Left lobe of liver (tissue), 2 donors: ENCODE data around the gene RBFOX2. TPM values are rescaled to one million over a fixed set of nuclear protein-coding genes. Genes with fewer than 3 reads are reported as not detected.
A peak's percentile ranks its signal among the peaks of the same experiment; 100 is the strongest.

Source experiments
- ATAC-seq: fragments of 200-7000 bp; cut with Tn5 transposase; one replicate; pipeline ENCODE4 v1.9.1; 2020; ENCODE audit warnings: mild to moderate bottlenecking, moderate library complexity
- DNase-seq: peaks from one replicate; pipeline ENCODE4 v3.0.0-alpha.2; 2020; ENCODE audit warnings: low spot score
- total RNA-seq: library from RNA; stranded (reverse); gene quantifications from one replicate; pipeline ENCODE4 v1.2.1, GENCODE V29; 2021
- donor health status: DM: no; HTN: no; CAD: no; lungs with moderate emphysema.
- donor health status: DM: no; HTN: yes; CAD: no.

Gene RBFOX2
- total RNA-seq, 1 donor from 2014 or later: 25.5 TPM

DNA sequence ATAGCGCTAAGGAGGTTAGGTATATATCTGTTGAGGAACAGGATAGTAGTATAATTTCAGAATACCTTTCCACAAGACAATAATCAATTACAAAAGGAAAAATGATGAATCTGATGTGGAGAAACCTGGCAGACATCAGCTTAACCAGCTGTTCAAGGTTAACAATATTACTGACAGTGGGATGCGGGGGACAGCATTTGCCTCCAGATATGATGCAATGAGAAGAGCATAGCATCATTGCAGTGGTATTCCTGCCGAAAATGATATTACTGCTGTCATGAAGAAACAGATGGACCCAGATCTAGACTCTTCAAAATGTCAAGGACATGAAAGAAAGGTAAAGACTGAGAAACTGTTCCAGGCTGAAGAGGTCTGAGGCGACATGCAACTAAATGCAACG, 49.7 kb downstream of the RBFOX2 start:
- no peak for ATAC-seq

DNA sequence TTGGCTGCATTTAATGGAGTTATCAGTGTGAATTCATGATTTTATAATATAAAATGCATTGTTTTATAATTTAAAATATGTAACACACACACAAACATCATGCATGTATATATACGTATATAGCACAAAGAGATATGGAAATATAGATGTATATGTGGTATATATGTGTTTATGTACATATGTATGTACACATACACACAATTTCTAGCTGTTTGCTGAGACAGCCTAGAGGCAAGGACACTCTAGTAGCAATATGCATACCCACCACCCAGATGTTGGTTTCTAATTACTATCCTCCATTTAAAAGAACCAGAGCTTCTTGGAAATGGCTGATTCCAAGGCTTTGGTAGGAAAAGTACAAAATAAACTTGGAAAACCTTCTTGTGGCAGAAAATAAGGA, 50.4 kb downstream of the RBFOX2 start:
- DNase-seq (no peak), ATAC-seq (no peak)

More for the DNA sequence above, 49.7 kb downstream of the RBFOX2 start:
- no peak for DNase-seq

DNA sequence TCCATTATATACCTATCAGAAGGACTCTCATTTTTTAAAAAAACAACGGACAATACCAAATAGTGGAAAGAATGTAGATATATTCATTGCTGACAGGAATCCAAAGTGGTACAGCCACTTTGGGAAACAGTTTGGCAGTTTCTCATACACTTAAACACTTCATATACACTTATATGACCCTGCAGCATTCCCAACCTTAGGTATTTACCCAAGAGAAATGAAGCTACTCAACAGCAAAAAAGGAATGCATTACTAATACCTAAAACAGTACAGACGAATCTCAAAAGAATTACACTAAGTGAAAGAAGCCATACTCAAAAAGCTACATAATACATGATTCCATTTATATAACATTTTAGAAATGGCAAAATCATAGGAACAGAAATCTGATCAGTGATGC, 51.5 kb downstream of the RBFOX2 start:
- ATAC-seq: no peak

DNA sequence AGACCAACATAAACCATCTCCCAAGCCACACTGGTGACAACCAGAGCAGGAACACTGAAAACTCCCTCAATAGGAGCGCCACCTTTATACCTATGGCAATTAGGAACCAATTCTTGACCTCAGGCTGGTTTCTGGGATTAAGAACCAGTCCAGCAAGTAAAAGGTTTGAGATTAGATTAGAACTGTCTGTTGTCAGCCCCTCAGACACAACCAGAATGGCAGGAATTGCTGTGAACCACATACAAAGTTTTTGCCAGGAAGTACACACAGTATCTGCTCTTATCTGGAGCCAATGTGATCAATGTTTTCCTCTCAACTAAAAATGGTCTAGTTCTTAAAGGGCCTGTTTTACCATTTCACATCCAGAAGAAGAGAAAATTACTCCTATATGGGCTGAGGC, 55.2 kb downstream of the RBFOX2 start:
- peak; percentile 9 for ATAC-seq
- DNase-seq: no peak

More for the DNA sequence above, 51.5 kb downstream of the RBFOX2 start:
- DNase-seq: no peak

DNA sequence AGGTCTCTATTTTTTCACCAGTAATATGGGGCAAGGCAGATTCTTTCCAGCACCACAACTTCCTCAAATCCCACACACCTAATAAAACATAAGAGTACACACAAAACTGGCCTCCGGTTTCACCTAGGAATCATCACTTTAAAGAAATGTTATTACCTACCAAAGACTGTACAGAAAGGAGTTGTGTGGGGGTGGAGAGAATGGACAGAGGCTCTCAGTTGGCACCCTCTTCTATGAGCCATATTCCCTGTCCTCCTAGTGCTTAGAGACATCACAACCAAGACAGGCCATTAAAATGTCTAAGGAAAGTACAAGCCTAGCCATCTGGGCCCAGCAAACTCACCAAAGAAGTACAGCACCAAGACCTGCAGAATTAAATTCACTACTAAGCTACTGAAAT, 56.1 kb downstream of the RBFOX2 start:
- ATAC-seq (no peak), DNase-seq (no peak)

DNA sequence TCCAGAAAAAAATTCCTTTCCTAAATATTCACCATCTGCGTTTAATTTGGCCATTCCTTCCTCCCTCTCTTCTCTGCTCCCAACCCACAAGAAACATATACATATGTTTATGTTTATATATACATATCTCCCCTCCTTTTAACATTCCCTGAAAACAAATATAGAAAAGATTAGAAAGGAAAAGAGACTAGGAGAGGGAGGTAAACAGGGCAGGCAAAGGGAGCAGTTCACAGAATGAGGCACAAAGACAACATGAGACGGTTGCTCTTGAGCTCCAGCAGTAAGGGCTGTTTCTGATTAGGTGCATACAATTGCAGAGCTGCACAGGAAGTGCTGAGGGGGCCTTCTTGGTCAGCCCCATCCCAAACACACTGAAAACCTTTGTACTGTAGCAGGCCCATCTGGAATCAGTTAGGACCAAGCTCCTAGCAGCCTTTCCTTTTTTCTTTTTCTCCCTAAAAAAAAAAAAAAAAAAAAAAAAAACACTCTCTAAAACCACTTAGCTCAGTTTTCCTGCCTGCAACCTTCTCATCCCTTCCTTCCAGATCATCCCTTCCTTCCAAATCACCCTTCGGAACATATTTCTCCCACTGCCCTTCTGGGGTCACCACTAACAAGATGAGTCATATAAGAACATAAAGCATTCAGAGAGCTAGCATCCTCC, 57.0 kb downstream of the RBFOX2 start:
- ATAC-seq: peak; percentile 6
- DNase-seq: no peak

DNA sequence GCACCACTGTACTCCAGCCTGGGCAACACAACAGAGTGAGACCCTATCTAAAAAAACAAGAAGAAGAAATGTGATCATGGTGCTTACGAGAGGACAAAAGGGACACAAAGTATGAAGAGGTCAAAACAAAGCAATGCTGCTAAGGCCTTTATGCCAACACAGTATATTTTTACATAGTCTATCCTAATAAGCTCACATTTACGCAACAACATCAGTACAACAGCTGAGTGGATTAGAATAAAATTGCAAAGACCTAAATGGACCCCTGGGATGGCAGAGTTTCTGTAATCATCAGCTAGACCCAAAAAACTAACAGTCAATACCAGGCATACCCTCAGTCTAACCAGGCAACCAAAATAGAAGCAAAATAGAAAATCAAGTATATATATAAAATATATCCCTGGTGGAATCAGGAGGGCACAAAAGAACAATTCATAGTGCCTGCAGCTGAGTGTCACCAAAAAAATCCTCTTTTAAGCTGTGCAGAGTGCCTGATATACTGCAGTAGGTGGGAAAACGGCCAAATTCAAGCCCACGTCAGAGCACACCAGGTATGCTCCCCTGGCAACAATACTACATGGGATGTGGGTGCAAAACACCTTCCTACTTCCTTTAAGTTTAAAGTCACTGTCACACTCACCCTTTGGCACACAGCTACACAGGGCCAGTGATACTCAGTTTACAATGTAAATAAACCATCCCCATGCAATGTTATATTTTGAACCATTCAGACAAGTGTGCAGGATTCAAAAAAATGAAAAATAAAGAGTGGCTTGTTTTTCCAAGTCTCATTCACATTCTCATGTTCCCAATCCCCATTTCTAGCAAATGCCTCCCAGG, 57.8 kb downstream of the RBFOX2 start:
- no peak for DNase-seq
- ATAC-seq: no peak

DNA sequence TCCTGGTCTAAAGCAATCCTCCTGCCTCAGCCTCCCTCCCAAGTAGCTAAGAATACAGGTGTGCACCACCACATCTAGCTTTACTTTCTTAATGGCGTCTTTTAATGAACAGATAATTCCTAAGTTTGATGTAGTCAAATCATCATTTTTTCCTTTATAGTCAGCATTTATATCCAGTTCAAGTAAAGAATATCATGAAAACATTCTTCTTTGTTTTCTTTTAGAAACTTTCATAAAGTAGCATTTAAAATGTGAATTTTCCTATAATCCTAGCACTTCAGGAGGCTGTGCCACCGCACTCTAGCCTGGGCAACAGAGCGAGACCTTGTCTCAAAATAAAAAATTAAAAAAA, 61.6 kb downstream of the RBFOX2 start:
- ATAC-seq (no peak), DNase-seq (no peak)

DNA sequence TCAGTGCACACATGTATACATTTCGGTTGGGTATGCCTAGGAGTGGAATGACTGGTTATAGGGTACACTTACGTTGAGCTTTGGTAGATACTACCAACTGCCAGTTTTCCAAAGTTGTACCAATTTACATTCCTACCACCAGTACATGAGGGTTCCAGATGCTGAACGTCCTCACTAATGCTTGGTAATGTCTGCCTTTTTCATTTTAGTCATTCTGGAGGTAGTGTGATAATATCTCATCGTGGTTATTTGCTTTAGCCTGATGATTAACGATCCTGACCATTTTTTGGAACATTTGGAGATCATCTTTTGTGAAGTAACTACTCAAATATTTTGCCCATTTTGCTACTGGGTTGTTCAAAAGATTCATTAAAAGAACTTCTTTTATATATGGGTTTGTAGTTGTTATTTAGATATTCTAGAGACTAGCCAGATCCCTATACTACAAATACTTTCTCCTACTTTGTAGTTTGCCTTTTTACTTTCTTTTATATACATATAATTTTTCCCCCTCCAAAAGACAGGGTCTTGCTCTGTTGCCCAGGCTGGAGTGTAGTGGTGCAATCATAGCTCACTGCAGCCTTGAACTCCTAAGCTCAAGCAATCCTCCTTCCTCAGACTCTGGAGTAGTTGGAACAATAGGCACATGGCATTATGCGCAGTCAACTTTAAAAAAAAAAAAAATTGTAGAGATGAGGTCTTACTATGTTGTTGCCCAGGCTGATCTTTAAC, 62.1 kb downstream of the RBFOX2 start:
- no peak for ATAC-seq
- DNase-seq: no peak

DNA sequence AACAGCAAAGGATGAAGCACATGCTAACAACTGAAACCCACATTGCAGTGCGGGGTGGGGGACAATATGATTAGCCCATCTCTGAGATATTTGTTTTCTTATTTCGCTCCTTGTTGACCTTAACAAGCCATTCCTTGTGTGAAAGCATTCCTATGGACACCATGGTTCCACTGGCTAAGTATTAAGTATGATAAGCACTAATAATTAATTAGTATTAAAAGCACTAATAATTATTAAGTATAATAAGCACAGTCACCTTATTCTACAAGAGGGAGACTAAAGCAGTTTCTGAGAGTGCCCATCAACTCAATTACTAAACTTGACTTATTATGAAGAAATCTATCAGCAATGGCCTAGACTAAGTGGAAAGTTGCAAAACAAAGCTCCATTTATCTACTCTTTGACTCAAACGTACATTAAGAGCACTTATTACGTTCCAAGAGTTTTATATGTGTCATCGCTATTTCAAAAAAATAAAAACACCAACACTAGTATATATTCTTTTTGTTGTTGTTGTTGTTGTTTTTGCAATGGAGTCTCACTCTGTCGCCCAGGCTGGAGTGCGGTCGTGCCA, 65.3 kb downstream of the RBFOX2 start:
- ATAC-seq (no peak), DNase-seq (no peak)

DNA sequence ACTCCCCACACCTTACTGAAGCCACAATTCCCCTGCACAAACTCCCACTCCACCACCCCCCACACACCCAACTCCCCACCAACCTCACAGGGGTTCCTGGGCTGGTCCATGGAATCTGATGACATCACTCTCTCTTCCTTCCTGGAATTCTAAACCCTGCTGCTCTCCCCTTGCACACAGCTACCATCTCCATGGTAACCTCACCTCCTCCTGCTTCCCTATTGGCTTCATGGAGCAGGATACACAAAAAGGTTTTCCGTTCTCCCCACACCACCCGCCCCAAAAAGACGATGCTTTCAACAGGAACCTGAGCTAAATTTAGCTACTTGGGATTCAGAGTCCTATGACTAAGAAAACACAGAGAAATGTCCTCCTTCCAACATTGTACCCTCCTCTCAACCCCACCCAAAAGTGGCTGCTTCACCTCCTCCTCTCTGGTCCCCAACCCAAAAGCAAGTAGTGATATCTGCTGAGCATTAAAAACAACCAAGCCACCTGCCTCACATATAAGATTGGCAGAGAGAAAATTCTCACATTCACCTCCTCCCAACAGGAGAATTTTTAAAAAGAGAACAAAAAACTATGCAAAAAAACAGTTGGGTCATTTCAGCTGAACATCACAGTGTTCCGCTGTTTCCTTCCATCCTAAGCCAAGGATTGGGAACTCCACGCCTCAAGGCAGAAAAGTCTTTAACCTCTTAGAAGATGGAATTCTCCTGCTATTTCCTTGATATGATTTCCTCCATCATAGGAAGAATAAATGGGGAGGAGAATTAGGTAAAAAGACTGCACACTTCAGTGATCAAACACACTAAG, 66.9 kb downstream of the RBFOX2 start:
- DNase-seq (no peak), ATAC-seq (peak; percentile 56)

DNA sequence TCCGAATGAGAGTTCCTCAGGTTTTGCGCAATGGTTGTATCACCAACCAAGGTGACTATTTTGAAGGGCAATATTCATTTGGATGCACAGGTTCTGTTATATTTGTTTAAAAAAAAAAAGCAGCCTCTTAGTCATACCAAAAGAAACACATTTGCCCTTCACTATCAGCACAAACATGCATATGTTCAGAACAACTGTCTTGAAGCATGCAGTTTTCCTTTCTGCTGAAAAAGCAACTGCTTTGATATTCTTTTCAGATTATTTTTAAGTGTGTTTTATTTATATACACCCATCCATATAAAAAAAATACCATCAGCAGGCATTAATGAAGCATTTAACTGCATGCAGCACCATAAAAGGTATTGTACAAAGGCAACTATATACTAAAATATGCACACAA, 67.8 kb downstream of the RBFOX2 start:
- no peak for ATAC-seq
- DNase-seq: no peak

DNA sequence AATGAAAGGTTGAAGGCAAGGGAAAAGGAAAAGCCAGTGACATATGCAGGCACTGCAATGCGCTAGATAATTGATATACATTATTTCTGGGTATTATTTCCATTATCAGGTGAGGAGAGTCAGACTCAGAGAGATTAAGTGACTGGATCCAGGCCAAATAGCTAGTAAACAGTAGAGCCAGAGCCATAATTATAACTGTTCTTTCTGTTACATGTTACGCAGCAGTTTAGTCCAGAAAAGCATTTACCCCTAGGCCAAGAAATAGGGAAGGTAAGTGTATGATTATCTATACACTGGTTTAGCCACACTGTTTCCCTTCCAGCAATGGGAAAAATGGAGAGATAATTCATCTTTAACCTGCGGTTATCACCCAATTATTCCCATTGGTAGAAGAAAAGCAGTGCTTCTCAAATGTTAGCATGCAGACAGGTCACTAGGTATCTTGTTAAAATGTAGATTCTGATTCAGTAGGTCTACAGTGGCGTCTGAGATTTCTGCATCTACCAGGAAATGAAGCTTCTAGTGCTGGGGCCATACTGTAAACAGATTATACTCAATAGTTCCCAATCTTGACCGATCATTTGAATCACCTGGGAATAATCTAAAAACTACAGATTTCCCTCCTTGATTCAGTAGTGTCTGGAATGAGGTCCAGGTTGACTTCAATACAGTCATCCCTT, 69.4 kb downstream of the RBFOX2 start:
- DNase-seq (no peak), ATAC-seq (no peak)

DNA sequence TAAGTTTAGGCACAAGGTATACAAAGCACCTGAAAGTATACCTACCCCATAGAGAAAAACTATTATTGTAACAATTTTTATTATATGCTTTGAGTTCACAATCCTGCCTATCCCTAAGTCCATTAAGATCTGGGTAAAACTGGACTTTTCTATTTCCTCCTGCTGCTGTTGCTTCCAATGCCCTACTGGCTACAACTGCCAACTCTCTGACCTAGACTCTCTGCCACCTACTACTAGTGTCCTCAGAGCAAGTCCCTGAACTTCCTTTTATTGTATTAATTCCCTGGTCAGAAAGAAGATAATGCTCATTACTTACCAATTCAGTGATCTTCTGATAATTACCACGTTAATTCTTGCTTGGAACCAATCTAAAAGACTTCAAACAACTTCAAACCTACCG, 70.3 kb downstream of the RBFOX2 start:
- peak; percentile 74 for ATAC-seq

DNA sequence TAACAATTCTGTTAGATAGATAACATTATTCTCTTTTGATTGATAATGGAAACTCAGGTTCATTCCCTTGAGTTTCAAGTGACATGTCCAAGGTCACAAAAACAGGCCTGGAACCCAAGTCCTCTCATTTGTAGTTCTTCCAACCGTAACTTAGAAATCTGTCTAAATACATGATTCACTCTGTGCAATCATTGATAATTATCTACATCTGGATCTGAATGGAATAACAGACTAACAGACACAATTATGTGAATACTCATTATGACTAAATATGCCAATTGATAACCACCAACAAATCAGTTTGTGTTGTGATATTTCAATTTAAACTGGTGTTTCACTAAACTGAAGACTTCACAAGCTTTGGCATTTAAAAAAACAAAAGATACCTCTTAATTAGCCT, 71.0 kb downstream of the RBFOX2 start:
- no peak for ATAC-seq
- no peak for DNase-seq

More for the DNA sequence above, 70.3 kb downstream of the RBFOX2 start:
- no peak for DNase-seq

DNA sequence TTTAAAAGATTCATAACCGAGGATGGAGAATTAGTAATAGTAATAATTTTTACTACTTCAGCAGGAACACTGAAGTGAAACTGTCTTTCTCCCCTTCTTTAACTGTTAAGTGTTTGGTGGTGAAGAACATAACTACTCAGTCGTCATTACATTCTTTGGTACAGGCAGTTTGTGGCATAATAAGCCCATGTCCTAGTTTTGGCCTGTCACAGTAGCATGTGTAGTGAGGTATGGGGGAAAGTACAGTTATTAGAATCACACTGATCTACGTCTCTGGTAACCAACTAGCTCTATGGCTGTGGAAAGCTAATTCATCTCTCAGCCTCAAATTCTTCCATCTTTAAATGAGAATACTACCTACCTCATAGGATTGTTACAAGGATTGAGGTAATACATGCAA, 71.8 kb downstream of the RBFOX2 start:
- no peak for ATAC-seq
- DNase-seq: no peak

DNA sequence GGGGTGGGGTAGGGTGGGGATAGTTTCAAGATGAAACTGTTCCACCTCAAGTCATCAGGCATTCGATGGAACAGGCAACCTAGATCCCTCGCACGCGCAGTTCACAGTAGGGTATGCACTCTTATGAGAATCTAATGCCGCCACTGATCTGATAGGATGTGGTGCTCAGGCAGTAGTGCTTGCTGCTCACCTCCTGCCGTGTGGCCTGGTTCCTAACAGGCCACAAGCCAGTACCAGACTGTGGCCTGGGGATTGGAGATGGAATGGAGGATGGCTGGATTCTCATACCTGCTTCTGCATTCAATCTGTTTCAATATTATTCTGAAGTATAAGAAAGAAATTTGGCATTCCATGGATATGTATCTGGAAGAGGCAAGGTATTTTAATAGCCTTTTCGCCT, 73.1 kb downstream of the RBFOX2 start:
- ATAC-seq (no peak), DNase-seq (no peak)

DNA sequence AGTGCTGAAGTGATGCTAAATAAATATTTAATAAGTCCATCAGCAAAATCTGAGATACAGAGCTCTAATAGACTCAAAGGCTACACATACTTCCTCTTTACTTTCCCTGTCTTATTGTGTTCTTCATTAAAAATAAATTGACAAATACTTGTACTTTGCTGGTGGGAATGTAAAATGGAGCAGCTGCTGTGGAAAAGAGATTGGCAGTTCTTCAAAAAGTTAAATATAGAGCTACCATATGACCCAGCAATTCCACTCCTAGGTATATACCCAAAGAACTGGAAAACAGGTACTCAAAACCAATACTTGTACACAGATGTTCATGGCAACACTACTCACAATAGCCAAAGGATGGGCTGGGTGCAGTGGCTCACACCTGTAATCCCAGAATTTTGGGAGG, 76.0 kb downstream of the RBFOX2 start:
- DNase-seq (no peak), ATAC-seq (no peak)

DNA sequence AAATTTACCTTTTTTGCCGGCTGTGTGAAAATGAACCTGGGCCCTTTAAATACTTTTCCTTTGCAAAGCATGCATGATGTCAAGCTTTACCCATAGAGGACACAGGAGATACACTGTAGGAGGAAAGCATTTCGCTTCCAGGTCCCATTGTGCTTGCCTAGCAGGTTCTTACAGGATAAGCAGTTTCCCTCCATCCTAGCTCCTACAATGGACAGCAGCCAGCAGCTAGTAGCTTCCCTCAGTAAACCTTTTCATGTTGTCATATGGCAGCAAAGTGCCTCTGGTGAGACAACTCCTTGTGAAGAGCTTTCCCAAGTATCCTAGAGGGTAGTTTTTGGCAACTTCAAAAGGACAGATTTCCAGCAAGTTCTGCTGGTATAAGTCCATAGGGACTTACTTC, 78.4 kb downstream of the RBFOX2 start:
- DNase-seq (no peak), ATAC-seq (peak; percentile 28)

DNA sequence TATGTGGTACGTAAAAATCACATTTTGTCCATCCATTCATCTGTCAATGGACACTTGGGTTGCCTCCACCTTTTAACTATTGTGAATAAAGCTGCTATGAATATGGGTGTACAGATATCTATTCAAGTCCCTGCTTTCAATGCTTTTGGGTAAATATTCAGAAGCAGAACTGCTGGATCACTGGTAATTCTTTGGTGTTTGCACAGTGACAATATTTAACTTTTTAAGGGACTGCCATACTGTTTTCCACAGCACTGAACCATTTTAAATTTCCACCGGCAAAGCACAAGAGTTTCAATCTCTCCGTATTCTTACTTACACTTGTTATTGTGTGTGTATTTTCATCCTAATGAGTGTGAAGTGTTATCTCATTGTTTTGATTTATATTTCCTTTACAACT, 79.4 kb downstream of the RBFOX2 start:
- no peak for DNase-seq
- peak; percentile 79 for ATAC-seq
